GM12874 (cell line): ENCODE results near the gene ATP2C2.

Experiments
- TF ChIP-seq, protein P1 (sequence below): IDR thresholded peaks from 2 replicates; pipeline ENCODE4 v1.5.1; 2011; ENCODE audit warnings: low read depth, mild to moderate bottlenecking, control low read depth, low read length, moderate library complexity; ENCODE audit not compliant: insufficient read depth

The ATP2C2 gene

DNA sequence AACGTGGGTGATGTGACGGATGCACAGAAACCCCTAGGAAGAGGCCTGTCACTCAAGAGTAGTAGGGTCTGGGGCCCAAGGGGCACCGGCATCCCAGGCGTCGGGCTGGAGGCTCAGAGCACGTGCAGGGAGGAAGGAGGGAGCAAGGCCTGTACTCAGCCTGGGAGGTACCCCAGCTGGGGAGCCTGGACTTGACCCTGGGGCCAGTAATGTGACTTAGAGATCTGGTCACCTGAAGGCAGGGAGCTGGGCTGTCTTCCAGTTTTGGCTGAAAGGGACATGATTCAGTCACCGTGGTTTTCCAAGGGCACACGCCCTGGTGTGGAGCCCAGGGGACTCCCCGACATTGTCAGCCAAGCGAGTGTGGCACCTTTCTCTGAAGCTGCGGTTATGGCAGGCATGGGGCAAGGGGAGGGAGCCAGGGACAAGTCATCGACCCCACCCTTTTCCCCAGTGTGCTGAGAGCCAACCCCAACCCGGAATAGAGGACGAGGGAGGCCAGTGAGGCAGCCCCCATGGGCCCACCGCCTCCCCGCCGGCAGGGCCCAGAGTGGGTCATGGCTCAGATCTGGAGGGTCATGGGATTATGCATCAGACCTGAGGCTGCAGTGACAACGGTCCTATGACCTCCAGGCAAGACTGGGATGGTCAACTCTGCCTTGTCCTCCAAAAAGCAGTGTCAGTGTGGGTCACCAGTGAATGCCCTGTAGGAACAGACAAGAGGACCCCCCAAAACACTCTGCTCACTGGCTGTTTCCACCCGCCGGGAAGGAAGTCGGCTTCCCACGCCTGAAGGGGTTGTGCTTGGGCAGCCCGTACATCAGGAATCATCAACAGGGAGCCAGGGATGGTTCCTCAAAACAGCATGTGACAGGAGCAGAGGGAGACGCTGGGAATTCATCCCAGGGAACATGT is 94.2 kb downstream of the ATP2C2 start:
- TF ChIP-seq, protein P1, sequence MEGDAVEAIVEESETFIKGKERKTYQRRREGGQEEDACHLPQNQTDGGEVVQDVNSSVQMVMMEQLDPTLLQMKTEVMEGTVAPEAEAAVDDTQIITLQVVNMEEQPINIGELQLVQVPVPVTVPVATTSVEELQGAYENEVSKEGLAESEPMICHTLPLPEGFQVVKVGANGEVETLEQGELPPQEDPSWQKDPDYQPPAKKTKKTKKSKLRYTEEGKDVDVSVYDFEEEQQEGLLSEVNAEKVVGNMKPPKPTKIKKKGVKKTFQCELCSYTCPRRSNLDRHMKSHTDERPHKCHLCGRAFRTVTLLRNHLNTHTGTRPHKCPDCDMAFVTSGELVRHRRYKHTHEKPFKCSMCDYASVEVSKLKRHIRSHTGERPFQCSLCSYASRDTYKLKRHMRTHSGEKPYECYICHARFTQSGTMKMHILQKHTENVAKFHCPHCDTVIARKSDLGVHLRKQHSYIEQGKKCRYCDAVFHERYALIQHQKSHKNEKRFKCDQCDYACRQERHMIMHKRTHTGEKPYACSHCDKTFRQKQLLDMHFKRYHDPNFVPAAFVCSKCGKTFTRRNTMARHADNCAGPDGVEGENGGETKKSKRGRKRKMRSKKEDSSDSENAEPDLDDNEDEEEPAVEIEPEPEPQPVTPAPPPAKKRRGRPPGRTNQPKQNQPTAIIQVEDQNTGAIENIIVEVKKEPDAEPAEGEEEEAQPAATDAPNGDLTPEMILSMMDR: no peak

DNA sequence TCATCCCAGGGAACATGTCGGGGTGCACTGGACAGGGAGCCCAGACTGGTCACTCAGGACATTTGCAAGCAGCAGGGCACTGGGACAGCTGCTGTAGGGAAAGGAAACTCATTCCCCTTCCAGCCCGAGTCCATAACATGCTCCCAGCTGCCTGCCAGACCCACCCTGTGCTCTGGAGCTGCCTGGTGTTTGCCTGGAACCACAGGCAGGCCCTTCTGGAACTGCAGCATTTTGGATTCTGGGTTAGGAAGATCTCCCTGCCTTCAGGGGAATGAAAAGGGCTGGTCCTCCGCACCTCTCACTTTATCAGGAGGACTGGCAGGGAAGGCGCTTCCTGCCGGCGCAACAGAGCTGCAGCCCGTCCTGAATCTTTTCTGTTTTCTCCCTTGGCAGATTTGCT is 94.9 kb downstream of the ATP2C2 start:
- TF ChIP-seq, protein P1: no peak

DNA sequence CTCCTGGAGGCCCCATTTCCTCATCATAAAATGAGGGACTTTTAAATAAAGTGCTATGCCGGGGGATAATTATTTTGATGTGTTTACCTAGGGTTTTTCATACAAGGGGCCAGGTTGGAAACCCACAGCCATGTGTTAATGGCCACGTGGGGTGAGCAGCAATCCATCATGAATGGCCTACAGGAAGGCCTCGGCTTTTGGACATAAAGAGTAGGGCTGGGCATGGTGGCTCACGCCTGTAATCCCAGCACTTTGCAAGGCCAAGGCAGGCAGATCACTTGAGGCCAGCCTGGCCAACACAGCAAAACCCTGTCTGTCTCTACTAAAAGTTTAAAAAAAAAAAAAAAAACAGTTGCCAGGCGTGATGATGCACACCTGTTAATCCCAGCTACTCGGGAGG is 95.8 kb downstream of the ATP2C2 start:
- TF ChIP-seq, protein P1: no peak

DNA sequence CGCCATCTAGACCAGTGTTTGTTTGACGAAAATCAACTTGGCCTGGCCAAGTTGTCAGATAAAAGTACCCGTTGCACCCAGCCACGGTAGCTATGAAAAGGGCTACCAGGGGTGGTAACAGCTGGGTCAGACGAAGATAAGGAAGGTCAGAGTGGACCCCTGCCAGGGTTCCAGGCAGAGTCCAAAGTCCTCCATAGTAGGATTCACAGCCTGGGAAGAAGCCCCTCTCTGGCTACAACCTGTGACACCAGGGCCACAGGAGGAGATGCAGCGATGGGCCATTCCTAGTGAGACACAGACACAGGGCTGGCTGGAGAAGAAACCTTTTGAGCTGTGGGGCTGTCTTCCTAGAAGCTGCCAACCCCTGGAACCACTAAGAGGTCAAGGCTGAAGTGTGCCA is 96.8 kb downstream of the ATP2C2 start:
- TF ChIP-seq, protein P1: no peak

DNA sequence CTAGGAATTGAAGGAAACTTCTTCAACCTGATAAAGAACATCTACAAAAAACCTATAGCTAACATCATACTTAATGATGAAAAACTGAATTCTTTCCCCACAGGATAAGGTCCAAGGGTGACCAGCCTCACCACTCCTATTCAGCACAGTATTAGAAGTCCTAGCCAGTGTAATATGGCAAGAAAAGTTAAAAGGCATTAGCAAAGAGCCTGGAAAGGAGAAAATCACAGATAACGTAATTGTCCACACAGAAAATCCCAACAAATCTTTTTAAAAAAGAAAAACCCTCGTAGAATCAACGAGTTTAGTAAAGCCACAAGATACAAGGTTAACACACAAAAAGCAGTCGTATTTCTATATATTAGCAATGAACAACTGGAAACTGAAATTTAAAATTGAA is 98.4 kb downstream of the ATP2C2 start:
- TF ChIP-seq, protein P1: no peak

DNA sequence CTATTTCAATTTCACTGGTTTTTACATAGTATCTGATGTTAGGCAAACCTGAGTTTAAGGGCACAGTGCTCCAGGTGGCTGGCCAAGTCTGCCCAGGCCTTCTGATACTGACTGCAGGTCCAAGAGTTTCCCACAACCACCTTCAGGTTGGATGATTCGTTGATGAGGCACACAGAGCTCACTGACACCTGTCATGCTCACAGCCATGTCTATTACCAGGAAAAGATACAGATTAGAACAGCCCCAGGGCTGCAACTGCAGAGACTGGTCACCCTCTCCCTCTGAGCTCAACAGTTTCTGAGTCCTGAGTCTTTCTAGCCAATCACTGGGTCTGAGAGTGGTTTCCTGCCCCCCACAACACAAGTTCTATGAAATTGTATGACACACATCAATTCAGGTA is 98.9 kb downstream of the ATP2C2 start:
- TF ChIP-seq, protein P1: no peak

DNA sequence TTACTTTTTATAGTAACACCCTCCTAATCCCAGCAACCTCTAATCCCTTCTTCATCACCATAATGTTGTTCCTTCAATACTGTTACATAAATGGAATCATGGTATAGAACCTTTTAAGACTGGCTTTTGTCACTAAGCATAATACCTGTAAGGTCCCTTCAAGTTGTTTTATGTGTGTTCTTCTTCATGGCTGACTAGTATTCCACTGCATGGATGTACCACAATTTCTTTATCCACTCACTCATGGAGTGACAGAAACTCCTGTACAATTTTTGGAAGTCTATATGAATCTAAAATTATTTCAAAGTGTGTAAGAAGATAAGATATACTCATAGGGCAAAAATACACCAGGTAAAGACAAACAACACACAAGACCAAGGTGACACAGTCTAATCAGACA is 99.4 kb downstream of the ATP2C2 start:
- TF ChIP-seq, protein P1: no peak
